ENCODE results near the gene GBA3.

GRCh38 chr4:22720091-22720490 is 27.4 kb downstream of the GBA3 start:
- no peak for TF ChIP-seq POLR2A (IDR thresholded peaks at IDR 0.05)
- TF ChIP-seq CTCF (IDR thresholded peaks at IDR 0.05) = no peak
- TF ChIP-seq POLR2AphosphoS5 (IDR thresholded peaks at IDR 0.05) = no peak
- no peak for TF ChIP-seq EP300 (IDR thresholded peaks at IDR 0.05)
